ENCODE data around the gene DHRSX.

- TF ChIP-seq CTCF (conservative IDR thresholded peaks at IDR 0.05) (no peak), ZFX (IDR thresholded peaks at IDR 0.05) (no peak)
Observed at GRCh38 chrX:2526390-2526789, 25.6 kb upstream of the DHRSX start.

All from C4-2B (cell line).